ENCODE measurements around the gene TRMT61A. TPM values are rescaled to one million over a fixed set of nuclear protein-coding genes. Genes with fewer than 3 reads are reported as not detected.

TRMT61A gene
- total and polyA plus RNA-seq, 2 of the 13 experiments (the other 11 are each of a cell fraction or from before 2014, with no cell fraction given): 6.5 to 13.6 TPM

DNA sequence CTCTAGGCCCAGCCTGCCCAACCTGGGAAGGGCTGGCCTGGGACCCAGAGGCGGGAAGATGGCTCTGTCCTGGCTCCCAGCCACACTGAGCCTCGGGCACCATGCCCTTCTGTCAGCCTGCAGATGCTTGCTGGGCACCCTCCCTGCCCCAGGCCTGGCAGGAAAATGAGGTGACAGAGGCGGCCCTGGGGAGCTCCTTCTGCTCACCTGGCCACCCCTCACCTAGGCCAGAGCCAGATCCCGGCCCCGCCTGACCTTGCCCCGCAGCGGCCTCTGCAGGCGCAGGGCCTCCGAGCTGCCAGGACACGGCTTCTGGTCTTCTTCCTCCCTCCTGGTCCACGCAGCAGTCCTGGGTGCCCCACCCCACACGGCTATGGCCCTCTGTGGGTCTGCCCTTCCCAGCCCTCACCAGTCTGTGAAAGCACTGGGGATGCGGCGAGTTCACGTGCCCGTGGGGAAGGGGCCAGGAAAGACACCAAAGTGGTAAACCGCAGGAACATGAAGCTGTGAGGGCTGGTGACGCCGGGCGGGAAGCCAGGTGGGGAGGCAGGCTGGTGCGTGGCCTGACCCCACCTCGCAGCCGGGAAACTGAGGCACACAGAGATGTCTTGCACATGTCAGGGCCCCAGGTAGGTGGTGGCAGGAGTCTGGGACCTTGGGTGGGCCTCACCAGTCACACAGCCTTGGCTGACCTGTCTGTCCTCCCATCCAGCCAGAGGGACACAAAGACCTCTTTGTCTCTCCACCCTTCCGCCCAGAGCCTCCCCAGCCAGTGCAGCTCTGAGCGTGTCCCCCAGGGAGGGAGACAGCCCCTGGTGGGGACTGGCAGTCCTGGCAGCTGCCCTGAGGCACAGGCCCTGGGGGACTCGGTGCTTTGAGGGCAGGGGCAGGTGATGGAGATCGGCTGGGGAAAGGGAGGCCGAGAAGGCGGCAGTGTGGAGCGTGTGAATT is 20.6 kb downstream of the TRMT61A start (continued):
- TF ChIP-seq, protein P1, sequence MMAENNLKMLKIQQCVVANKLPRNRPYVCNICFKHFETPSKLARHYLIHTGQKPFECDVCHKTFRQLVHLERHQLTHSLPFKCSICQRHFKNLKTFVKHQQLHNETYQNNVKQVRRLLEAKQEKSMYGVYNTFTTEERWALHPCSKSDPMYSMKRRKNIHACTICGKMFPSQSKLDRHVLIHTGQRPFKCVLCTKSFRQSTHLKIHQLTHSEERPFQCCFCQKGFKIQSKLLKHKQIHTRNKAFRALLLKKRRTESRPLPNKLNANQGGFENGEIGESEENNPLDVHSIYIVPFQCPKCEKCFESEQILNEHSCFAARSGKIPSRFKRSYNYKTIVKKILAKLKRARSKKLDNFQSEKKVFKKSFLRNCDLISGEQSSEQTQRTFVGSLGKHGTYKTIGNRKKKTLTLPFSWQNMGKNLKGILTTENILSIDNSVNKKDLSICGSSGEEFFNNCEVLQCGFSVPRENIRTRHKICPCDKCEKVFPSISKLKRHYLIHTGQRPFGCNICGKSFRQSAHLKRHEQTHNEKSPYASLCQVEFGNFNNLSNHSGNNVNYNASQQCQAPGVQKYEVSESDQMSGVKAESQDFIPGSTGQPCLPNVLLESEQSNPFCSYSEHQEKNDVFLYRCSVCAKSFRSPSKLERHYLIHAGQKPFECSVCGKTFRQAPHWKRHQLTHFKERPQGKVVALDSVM (CRISPR knock-in tag; IDR thresholded peaks at IDR 0.05): peak; percentile 75
- TF ChIP-seq NFIC (IDR thresholded peaks at IDR 0.05; ENCODE audit: low read length) (no peak), JARID2 (CRISPR knock-in tag; IDR thresholded peaks at IDR 0.05; ENCODE audit: insufficient replicate concordance) (no peak), TRIM24 (CRISPR knock-in tag; IDR thresholded peaks at IDR 0.05) (no peak), ZNF431 (CRISPR knock-in tag; IDR thresholded peaks at IDR 0.05; ENCODE audit: borderline replicate concordance, low read depth) (no peak), RFX3 (CRISPR knock-in tag; IDR thresholded peaks at IDR 0.05) (no peak), ELF1 (CRISPR knock-in tag; IDR thresholded peaks at IDR 0.05) (peak; percentile 27; the same call in 1 of the 2 replicates), ZNF263 (CRISPR knock-in tag; IDR thresholded peaks at IDR 0.05) (no peak), CBX5 (CRISPR knock-in tag; IDR thresholded peaks at IDR 0.05; ENCODE audit: borderline replicate concordance) (peak; percentile 12; the same call in 1 of the 2 replicates), ZNF550 (CRISPR knock-in tag; IDR thresholded peaks at IDR 0.05; ENCODE audit: borderline replicate concordance) (no peak), SAP130 (CRISPR knock-in tag; IDR thresholded peaks at IDR 0.05; ENCODE audit: low read depth) (peak; percentile 59; the same call in 1 of the 2 replicates), KLF15 (CRISPR knock-in tag; IDR thresholded peaks at IDR 0.05; ENCODE audit: borderline replicate concordance) (no peak), ZNF546 (CRISPR knock-in tag; conservative IDR thresholded peaks at IDR 0.05) (0 out of 2 replicates have a peak, but pooled peaks have one; percentile 58), BCL6 (CRISPR knock-in tag; IDR thresholded peaks at IDR 0.05) (peak; percentile 35; the same call in 1 of the 2 replicates), PCBP1 (IDR thresholded peaks at IDR 0.05; ENCODE audit: borderline replicate concordance, low read depth, low read length) (0 out of 2 replicates have a peak, but pooled peaks have one; percentile 18)
- TF ChIP-seq, protein P2, sequence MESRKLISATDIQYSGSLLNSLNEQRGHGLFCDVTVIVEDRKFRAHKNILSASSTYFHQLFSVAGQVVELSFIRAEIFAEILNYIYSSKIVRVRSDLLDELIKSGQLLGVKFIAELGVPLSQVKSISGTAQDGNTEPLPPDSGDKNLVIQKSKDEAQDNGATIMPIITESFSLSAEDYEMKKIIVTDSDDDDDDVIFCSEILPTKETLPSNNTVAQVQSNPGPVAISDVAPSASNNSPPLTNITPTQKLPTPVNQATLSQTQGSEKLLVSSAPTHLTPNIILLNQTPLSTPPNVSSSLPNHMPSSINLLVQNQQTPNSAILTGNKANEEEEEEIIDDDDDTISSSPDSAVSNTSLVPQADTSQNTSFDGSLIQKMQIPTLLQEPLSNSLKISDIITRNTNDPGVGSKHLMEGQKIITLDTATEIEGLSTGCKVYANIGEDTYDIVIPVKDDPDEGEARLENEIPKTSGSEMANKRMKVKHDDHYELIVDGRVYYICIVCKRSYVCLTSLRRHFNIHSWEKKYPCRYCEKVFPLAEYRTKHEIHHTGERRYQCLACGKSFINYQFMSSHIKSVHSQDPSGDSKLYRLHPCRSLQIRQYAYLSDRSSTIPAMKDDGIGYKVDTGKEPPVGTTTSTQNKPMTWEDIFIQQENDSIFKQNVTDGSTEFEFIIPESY (CRISPR knock-in tag; IDR thresholded peaks at IDR 0.05): no peak
- TF ChIP-seq, protein P3, sequence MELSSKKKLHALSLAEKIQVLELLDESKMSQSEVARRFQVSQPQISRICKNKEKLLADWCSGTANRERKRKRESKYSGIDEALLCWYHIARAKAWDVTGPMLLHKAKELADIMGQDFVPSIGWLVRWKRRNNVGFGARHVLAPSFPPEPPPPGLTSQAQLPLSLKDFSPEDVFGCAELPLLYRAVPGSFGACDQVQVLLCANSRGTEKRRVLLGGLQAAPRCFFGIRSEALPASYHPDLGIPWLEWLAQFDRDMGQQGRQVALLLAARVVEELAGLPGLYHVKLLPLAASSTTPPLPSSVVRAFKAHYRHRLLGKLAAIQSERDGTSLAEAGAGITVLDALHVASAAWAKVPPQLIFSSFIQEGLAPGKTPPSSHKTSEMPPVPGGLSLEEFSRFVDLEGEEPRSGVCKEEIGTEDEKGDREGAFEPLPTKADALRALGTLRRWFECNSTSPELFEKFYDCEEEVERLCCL (CRISPR knock-in tag; IDR thresholded peaks at IDR 0.05; ENCODE audit: borderline replicate concordance): no peak
- TF ChIP-seq, protein P4, sequence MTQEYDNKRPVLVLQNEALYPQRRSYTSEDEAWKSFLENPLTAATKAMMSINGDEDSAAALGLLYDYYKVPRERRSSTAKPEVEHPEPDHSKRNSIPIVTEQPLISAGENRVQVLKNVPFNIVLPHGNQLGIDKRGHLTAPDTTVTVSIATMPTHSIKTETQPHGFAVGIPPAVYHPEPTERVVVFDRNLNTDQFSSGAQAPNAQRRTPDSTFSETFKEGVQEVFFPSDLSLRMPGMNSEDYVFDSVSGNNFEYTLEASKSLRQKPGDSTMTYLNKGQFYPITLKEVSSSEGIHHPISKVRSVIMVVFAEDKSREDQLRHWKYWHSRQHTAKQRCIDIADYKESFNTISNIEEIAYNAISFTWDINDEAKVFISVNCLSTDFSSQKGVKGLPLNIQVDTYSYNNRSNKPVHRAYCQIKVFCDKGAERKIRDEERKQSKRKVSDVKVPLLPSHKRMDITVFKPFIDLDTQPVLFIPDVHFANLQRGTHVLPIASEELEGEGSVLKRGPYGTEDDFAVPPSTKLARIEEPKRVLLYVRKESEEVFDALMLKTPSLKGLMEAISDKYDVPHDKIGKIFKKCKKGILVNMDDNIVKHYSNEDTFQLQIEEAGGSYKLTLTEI (CRISPR knock-in tag; conservative IDR thresholded peaks at IDR 0.05): no peak
